Measurements from ENCODE around the gene BLCAP.

DNA sequence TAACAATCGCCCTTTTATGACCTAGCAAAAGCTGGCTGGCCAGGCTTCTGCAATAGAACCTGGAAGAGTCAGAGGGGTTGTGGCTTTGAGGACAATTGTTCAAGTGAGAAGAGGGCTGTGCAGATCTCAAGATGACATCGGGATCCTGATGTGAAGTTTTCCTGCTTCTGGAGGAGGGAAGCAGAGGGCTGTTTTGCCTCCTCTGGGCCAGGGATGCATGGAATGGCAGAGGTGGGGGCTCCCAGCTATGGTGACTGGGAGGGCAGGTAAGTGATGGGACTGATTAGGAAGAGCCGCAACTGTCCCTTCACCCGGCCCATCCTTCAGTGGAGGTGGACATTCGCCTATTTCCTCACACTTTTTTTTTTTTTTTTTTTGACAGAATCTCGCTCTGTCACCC lies 43.4 kb upstream of the BLCAP start:
- TF ChIP-seq TAF1 (conservative IDR thresholded peaks at IDR 0.05) (no peak), CTCF (IDR thresholded peaks at IDR 0.05; ENCODE audit: low read depth, low read length, missing input control) (no peak), RAD21 (IDR thresholded peaks at IDR 0.05) (no peak), JUND (IDR thresholded peaks at IDR 0.05) (no peak), ATF3 (IDR thresholded peaks at IDR 0.05) (no peak), YY1 (IDR thresholded peaks at IDR 0.05) (no peak), SP1 (IDR thresholded peaks at IDR 0.05) (no peak), MAX (IDR thresholded peaks at IDR 0.05) (no peak), HNF4A (conservative IDR thresholded peaks at IDR 0.05) (no peak), GABPA (IDR thresholded peaks at IDR 0.05 in 1 of 2, conservative IDR thresholded peaks at IDR 0.05 in 1 of 2) (no peak), EGR1 (IDR thresholded peaks at IDR 0.05; ENCODE audit: low read depth in 2 of 2) (no peak), NR2F2 (IDR thresholded peaks at IDR 0.05) (no peak)
- TF ChIP-seq, protein P1, sequence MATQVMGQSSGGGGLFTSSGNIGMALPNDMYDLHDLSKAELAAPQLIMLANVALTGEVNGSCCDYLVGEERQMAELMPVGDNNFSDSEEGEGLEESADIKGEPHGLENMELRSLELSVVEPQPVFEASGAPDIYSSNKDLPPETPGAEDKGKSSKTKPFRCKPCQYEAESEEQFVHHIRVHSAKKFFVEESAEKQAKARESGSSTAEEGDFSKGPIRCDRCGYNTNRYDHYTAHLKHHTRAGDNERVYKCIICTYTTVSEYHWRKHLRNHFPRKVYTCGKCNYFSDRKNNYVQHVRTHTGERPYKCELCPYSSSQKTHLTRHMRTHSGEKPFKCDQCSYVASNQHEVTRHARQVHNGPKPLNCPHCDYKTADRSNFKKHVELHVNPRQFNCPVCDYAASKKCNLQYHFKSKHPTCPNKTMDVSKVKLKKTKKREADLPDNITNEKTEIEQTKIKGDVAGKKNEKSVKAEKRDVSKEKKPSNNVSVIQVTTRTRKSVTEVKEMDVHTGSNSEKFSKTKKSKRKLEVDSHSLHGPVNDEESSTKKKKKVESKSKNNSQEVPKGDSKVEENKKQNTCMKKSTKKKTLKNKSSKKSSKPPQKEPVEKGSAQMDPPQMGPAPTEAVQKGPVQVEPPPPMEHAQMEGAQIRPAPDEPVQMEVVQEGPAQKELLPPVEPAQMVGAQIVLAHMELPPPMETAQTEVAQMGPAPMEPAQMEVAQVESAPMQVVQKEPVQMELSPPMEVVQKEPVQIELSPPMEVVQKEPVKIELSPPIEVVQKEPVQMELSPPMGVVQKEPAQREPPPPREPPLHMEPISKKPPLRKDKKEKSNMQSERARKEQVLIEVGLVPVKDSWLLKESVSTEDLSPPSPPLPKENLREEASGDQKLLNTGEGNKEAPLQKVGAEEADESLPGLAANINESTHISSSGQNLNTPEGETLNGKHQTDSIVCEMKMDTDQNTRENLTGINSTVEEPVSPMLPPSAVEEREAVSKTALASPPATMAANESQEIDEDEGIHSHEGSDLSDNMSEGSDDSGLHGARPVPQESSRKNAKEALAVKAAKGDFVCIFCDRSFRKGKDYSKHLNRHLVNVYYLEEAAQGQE (IDR thresholded peaks at IDR 0.05): no peak

Measured in liver (tissue), 3 donors.